Stimulated activated CD4-positive, alpha-beta T cell treated with anti-CD3 and anti-CD28 coated beads, Interleukin-2, amount 100 ng/mL, for 48 hours (primary cell): ENCODE measurements around the gene YPEL2.
A peak's percentile ranks its signal among the peaks of the same experiment; 100 is the strongest.
"Not testable (repeated sequence)": the region's sequence is repeated elsewhere in the genome, so short reads cannot be mapped to it uniquely, and the experiment has no call there.

Experiments
- DNase-seq, 2 donors: peaks; one replicate each; pipeline ENCODE4 v3.0.0-alpha.2; 2020

Gene YPEL2, protein sequence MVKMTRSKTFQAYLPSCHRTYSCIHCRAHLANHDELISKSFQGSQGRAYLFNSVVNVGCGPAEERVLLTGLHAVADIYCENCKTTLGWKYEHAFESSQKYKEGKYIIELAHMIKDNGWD

DNA sequence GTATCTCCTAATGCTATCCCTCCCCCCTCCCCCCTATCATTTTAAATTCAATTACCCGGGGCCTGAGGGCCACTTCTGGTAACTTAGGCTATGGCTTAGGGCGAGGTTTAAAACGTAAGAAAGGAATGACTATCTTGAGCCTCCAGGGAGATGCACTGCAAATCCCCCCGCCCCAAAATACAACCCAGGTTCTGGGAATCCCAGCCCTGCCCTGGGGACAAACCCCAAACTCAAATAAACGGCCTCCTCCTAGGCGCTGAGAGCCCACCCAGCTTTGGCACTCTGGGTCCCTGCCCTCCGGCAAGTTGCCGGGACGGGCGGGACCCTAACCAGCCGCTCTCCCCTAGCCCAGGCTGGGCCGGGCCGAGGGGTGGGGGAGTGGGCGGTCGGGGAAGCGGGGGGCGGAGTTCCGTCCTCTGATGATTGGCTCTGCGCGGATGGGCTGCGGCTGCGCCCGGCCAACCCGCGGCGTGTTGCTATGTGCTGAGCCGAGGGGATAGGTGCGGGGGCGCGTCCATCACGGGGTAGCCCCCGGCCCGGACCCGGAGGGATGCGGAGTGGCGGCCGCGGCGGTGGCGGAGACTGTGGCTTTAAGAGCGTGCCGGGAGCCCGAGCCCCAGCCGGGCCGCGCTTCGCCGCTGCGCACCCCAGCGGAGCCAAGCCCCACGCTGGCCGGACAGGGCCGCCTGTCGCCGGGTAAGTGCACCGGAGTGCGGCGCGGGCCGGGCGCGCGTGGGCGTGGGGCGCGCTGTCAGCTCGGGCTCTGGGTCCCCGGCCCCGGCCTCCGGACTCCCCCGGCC is at the start of gene YPEL2:
YPEL2 (plus strand) TSS at position 527 of the 800 bp plus-strand sequence. CDS start 21,755 bp downstream, outside the sequence.
- DNase-seq = peak; percentile 78 to 82

DNA sequence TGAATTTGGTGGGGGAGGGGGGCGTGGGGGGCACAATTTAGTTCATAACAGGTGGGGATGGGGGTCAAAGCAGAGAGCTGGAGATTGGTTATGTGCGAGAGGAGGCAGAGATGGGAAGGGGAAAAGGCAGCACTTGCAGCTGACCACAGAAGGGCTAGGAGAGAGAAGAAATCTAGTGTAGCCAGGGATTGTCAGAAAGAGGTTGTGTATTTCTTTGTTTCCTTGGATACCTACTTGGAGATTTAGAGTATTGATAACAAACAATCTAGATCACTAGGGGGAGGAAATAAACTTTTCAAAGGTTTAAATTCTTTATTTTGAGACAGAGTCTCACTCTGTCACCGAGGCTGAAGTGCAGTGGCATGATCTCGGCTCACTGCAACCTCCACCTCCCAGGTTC is 47.1 kb upstream of the YPEL2 start:
- no peak for DNase-seq

DNA sequence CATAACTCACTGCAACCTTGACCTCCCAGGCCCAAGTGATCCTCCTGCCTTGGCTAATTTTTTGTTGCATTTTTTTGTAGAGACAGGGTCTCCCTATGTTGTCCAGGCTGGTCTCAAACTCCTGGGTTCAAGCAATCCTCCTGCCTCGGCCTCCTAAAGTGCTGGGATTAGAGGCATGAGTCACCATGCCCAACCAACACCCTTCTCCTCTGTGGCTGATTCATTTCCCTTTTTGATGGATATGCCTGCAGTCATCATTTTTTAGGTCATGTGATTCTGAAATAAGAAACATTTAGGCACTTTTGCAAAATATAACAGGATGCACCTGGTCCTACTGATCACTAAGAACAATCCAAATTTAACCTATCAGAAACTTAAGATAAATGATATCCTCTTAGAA is 44.0 kb upstream of the YPEL2 start:
- DNase-seq = no peak

DNA sequence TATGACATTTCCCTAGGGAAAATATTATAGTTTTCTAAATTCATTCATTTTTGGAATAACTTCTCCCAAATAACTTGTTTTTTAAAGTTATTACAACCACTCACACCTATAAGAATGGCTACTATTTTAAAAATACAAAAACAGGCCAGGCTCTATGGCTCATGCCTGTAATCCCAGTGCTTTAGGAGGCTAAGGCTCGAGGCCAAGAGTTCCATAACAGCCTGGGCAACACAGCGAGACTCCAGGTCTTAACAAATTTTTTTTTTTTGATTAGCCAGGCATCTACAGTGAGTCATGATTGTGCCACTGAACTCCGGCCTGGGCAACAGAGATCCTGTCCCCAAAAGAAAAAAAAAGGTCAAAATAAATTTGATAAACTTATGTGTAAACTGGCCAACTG is 43.6 kb upstream of the YPEL2 start:
- no peak for DNase-seq

DNA sequence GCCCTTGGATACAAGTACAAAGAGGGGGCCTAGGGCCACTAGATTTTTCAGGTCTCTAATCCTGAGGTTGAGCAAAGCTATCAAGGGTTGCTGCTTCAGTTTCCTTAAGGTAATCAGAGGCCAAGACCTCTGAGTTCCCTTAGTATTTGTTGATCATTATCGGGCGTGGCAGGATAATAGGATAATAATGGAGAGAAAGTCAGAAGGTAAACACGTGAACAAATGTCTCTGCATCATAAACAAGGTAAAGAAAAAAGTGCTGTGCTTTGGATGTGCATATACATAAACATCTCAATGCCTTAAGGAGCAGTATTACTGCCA is 41.5 kb upstream of the YPEL2 start:
- DNase-seq = no peak

DNA sequence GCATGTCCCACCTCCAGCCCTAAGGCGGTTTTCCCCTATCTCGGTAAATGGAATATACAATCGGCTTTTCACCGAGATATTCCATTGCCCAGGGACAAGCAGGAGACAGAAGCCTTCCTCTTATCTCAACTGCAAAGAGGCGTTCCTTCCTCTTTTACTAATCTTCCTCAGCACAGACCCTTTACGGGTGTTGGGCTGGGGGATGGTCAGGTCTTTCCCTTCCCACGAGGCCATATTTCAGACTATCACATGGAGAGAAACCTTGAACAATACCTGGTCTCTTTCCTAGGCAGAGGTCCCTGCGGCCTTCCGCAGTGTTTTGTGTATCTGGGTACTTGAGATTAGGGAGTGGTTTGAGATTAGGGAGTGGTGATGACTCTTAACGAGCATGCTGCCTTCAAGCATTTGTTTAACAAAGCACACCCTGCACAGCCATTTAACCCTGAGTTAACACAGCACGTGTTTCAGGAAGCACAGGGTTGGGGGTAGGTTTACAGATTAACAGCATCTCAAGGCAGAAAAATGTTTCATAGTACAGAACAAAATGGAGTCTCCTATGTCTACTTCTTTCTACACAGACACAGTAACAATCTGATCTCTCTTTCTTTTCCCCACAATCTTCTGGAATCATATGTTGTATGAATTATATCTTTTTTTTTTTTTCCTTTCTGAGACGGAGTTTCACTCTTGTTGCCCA is 41.0 kb upstream of the YPEL2 start:
- not testable (repeated sequence) for DNase-seq

DNA sequence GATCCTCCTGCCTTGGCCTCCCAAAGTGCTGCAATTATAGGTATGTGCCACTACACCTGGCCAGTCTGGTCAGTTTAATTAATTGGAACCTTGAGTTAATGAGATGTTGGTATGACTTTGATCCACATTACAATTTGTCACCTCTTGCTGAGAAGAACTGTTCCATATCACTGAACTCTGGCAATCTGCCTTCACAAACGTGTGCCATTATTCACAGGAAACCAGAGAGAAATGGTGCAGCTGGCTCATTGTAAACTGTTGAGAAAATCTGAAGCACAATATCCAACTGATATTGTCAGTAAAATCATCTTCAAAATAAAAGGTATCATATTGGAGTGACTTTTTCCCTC is 39.3 kb upstream of the YPEL2 start:
- DNase-seq = no peak

DNA sequence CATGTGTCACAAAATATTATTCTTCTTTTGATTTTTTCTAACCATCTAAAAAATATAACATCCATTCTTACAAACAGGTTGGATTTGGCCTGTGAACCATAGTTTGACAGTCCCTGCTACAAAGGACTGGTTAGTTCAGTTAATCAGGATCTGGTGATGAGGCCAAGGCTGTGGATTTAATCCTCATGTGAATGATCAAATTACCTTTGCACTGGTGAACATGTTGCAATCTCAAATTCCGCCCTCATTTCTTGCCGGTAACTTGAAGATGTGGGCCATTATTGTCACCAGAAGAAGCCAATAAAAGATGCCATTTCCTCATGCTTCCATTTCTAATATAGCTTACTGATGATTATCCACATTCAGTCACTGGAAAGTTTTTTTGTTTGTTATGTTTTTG is 35.3 kb upstream of the YPEL2 start:
- DNase-seq = no peak

DNA sequence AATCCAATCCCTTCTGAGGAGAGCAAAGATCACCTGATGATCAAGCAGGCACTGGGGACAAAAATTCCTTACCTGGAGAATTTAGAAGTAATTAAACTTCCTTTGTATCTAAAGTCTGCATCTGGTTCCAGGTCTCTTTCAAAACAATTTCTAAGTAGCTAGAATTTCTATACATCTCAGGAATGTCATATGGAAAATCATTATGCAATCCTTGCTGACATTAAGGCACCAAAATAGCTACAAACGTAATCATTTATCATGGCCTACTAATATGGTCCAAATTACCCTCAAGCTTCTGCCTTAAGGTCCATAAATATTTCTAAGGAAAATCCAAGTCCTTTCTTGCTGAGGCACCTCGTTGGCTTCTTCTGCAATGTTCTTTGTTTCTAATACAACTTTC is 32.9 kb upstream of the YPEL2 start:
- DNase-seq = no peak

DNA sequence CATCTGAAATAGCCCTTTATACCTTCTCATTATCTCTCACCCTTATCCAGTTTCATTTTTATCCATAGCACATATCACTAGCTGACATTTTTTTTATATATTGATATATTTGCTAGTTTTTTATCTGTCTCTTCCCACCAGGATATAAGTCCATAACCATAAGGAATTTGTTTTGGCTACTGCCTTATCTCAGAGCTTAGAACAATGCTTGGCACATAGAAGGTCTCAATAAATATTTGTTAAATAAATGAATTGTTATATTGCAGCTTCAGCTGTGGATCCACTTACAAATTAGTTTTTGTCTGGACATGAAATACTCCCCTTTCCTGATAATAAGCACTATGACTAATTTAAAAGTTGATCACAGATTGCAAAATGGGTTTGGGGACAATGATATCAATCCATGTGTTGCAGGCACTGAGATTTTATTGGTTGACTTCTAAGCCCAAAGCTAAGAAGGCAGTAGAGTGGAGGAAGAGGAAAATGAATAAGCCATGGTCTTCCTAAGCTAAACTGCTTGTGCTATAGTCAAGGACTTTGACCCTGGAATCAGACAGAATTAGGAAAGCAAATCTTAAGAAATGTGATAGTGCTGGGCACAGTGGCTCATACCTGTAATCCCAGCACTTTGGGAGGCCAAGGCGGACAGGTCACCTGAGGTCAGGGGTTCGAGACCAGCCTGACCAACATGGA is 31.9 kb upstream of the YPEL2 start:
- DNase-seq = no peak

DNA sequence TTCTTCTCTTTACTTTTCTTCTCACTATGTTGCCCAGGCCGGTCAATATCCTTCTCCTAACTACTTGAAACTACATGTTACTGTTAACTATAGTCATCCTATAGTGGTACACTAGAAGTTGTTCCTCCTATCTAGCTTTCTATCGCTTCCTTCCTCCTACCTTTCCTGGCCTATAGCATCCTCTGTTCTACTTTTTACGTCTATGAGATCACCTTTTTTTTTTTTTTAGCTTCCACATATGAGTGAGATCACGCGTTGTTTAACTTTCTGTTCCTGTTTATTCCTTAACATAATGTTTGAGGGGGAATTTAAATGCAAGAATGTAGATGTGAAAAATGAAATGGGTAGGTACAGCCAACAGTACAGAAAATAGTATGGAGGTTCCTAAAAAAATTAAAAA is 30.5 kb upstream of the YPEL2 start:
- DNase-seq = no peak

DNA sequence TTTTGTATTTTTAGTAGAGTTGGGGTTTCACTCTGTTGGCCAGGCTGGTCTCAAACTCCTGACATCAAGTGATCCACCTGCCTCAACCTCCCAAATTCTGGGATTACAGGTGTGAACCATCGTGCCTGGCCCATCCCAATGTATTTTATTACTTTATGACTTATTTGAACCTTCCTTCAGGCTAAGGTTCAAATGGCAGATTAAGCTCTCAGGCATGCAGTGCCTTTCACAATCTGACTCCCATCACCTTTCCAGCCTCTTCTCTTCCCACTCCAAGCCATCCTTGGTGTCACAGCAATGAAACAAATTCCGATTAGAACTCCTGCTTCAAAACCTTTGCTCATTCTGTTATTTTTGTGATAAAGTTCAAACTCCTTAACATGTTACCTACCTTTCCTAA is 26.6 kb upstream of the YPEL2 start:
- DNase-seq = no peak

DNA sequence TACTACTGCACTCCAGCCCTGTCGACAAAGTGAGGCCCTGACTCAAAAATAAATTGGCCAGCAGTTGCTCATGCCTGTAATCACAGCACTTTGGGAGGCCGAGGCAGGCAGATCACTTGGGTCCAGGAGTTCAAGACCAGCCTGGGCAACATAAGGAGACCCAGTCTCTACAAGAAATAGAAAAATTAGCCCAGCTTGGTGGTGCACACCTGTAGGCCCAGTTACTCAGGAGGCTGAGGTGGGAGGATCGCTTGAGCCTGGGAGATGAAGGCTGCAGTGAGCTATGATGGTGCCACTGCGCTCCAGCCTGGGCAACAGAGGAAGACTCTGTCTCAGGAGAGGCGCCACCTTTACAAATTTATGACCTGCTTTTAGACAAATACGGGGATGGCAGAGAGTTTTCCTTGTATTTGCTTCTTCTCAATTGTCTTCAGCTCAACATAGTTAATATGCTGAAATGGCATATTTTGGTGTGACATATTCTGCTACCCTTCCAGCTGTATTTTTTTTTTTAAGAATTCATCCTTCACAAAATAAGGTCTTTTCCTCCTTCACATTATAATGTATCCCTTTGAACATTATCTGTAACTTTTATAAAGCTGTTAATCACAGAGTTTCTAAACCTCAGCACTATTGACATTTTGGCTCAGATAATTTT is 21.1 kb upstream of the YPEL2 start:
- no peak for DNase-seq

DNA sequence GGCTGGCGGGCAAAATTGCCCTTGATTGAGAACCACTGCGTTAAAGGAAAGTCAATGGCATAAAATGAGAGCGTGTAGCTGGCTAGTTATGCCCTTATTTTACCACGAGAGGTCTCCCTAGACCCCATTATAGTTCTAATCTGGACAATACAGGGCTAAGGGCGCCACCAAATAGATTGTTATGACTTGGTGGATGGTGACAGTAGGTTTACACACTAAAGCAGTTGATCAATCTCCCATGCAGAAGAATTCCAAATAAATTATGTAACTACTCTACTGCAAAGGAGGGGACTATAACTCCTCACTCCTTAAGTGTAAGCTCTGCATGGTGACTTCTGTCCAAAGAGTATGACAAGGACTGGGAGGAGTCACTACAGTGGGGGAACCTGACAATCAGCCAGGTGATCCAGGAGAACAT is 20.4 kb upstream of the YPEL2 start:
- DNase-seq = peak in 1 of 2 donors; percentile 28

DNA sequence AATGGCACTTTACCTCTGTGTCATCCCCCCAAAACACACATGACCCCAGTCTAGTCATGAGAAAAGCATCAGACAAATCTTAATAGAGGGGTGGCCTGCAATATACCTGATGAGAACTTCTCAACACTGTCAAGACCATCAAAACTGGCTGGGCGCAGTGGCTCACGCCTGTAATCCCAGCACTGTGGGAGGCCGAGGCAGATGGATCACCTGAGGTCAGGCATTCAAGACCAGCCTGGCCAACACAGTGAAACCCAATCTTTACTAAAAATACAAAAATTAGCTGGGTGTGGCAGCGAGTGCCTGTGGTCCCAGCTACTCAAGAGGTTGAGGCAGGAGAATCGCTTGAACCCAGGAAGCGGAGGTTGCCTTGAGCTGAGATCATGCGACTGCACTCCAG is 19.9 kb upstream of the YPEL2 start:
- not testable (repeated sequence) for DNase-seq

DNA sequence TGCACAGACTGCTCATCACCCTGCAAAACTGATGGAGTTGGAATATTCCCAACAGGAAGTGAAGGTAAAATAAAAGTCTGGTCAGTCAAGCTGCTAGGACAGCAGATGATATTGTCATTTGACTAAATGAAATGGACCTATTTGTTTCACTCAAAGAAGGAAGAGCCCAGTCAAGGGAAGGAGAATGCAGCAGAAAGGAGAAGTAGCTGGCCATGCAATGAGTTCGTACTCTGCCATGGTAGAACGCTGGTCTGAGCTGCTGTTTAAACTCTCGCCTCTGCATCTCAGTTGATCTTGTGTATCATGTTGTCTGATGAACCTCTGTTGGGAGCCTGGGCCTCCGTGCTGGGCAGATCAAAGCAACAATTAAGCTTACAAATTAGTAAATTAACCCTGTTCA is 15.6 kb upstream of the YPEL2 start:
- no peak for DNase-seq

DNA sequence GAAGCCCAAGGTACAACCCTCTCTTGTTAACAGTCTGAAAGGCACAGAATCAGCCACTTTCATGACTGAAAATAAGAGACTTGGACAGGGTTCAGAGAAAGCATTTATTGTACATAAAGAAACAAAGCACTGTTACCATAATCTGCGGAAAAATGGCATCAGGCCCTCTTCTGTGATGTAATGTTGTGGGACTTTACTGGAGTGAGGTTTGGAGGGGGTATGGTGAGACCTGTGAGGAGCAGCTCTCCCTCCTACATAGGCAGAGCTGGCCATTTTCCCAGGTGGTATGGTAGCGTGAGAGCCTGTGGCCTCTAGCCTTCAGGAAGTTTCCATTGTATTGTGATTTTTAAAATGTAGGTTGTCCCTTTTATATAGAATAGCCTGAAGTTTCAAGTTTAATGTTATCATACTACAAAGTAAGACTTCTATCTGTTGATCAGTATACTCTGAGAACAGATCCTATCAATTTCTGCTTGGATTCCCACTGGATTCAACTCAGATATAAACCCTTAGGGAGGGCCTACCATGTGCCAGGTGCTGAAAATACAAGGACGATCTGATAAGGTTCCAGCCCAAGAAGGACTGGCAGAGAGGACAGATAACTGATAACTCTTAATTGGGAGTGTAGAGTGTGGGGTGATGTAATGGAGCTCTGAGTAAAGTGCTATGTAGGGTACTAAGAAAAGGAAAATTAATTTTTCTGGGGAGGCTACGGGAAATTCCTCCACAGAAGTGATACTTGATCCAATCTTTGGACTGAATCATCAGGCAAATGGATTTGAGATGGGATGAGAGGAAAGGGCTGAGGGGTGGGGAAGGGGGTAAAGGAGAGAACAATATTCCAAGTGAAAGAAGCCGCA is 4.1 kb upstream of the YPEL2 start:
- DNase-seq = no peak

DNA sequence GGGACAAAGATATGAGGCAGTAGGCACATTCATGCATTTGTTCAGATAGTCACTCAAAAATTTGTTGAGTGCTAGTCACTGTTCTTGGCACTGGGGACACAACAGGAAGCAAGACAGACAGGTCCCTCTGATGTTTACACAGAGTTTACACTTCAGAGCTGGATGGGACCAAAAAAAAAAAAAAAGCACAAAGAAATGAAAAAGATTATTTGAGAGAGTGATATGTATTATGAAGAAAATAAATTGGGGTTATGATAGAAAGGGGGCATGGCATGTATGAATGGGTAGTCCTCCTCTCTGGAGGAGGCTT is 3.5 kb upstream of the YPEL2 start:
- no peak for DNase-seq

DNA sequence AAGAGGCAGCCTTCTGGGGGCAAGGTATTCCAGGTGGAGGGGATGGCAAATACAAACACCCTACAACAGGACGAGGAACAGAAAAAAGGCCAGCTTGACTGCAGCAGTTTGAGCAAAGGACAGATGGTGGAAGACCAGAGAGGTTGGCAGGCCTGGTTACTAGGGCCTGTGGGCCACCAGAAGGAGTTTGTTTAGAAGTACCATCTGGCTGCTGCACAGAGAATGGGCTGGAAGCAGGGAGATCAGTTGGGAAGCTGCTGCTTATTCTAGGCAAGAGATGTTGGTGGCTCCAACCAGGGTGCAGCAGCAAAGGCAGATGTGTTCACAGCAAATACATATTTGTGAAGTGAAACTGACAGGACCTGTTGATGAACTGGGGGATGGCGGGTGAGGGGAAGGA is 2.9 kb upstream of the YPEL2 start:
- no peak for DNase-seq

DNA sequence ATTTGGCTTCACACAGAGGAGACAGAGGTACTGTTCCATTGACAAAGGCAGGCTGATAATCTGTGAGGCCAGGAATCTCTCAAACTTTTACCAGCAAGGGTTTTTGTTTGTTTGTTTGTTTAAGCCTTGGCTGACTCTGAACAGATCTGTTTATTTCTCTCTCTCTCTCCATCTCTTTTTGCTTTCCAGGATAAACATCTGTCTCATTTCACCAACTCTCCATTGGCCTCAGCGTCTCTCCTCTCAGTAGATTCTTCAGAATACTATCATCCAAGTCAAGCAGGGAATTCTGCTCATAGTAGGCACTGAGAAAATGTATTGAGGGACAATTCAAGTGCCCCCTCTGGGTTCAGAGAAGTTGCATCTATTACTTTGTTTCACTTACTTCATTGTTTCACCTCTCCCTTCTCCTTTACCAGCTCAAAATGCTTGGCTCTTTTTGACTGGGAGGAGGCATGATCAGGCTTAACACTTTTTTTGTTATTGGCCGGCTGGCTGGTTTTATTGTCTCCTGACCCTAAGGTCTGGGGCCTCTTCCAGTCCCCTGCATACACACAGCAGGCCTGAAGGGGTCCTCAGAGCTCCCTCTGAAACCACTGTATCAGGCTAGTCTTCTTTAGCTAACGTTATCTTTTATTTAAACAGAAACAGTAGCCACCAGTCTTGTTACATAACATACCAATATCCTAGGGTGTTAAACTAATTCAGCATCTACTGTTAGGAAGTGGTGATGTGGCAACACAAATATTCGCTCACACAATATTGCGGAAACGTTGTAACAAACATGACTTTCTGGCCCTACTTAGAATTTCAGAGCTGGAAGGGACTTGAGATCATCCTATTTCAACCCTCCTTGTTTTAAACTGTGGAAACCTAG is 2.0 kb upstream of the YPEL2 start:
- peak in 1 of 2 donors; percentile 47 for DNase-seq
